NCI-H345 treated with DMSO at 0.1 percent for 48 hours (cell line): ENCODE results near the gene ALDH1A1.

Source experiments
- DNase-seq: peaks from one replicate; lab custom pipeline; 2025; ENCODE audit not compliant: unreplicated experiment; lab: John Stamatoyannopoulos, UW

The ALDH1A1 gene

DNA sequence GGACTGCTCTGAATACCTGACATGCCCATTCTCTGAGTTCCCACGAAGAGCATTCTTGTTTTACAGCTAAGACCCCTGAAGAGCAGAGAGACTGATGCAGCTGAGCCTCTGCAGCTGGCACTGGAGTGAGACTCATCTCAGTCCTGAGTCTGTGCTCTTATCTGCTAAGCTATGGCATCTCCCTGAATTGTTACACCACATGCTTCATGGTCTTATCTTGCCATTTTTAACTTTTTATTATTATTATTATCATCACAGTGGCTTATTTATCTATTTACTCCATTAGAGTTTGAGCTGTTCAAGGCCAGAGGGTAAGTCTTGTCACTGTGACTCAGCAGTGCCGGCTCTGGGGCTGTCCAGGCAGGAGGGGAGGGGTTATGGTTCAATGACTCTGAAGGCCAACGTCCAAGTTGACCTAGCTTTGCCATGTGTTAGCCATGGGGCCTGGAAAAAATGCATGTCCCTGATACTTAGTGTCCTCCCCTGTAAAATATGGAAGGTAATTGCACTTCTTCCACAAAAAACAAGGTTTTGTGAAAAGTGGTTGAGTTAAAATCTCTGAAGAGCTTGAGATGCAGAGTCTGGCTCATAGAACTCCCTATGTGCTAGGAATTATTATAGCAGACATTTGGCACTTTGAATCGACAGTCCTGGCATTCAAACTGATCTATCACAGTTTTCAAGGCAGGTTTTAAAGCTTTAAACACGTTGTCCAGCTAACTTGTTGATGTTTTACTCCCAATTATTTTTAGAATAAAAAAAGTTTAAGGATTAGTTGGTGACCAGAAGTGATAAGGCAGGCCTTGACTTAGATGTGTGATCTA, 94.6 kb downstream of the ALDH1A1 start:
- DNase-seq = no peak

DNA sequence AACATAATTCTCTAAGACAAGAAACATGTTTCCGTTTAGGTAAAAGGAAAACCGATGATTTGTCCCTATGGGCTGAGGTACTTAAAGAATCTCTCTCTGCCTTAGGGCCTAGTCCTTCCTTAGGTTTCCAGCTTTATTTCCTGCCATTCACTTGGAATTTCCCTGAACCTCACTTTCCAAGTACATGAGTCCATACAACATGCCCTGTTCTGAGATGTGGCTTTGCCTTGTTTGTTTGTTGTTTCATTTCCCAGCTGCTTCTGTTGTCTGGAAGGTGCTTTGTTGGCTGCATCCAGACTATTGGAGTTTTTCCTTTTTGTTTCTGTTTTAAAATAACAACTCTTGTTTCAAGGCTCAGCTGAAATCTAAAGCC, 95.2 kb downstream of the ALDH1A1 start:
- DNase-seq = no peak

DNA sequence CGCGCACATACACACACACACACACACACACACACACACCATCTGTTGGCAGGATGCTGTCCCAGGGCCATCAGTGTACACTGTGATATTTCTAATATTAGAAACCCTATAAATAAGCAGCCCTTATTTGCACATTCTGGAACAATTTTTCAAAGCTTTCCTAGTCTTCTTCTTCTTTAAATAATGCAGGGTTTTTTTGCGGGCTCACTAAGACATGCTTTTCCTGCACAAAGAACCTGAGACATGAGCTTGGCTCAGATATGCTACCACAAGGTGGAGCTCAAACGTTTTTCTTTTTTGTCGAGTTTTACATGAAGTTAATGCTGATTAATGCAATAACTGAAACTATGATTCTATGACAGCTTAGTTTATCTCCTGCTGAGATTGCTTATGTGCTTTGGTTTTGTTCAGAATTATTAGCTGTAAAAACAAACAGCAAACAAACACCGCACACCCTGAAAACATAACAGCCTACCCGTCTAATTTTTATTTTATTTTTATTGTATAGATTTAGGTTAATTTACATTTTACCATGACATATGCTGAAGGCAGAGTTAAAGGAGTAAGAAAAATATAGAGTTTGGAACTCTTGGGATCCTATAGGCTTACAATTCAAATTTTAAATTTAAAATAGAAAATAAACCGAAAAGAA, 95.8 kb downstream of the ALDH1A1 start:
- DNase-seq = no peak

DNA sequence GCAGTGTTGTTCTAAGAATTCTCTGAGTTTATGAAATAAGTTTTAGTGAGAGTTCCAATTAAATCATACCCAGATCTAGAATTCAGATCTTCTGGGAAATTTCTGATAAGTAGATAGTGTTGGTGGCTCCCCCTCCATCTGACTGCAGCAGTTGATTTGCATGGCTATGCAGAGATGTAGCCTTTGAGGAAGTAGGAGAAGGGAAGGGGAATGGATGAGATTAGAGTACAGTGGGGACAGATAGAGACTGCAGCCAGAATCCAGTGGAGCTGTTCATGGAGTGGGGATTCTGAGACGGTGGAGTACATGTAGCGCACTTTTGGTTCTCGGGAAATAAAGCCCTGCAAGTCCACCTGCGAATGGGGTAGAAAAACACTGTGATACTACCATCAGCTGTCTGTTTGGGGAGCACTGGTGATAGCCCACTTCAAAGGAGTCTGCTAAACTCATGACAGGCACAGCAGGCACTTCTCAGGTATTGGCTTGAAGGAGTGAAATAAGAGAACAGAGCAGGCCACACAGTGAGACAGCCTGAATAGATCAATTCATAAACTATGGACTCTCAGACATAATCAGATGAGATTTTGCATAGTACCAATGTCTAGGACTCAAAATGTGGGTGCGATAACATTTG, 96.8 kb downstream of the ALDH1A1 start:
- no peak for DNase-seq

DNA sequence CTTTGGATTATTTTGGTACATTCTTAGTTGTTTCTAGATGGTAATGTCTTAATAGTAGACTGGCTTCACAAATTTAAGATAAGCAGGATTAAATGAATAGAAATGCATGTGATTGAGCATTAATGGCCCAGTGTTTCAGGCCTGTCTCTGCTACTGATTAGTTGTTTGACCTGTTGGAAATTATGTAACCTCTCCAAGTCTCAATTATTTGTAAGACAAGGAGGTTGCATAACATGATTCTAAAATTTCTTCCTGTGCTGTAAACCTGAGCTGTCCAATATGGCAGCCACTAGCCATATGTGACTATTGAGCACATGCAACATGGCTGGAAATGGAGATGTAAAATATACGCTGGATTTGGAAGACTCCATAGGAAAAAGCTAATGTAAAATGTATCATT, 97.5 kb downstream of the ALDH1A1 start:
- no peak for DNase-seq
